Naive thymus-derived CD4-positive, alpha-beta T cell (primary cell): ENCODE results near the gene UMAD1. TPM values are rescaled to one million over a fixed set of nuclear protein-coding genes. Genes with fewer than 3 reads are reported as not detected.
A peak's percentile ranks its signal among the peaks of the same experiment; 100 is the strongest.

ENCODE experiments used
- ATAC-seq: fragments of 150-1000 bp; cut with Tn5 transposase; 2 replicates; pipeline ENCODE4 v1.10.0; 2021; ENCODE audit warnings: mild to moderate bottlenecking, moderate library complexity
- CTCF ChIA-PET: fragments of 350-600 bp; sonication (Branson Sonifier 250); formaldehyde crosslinking; loops from one replicate; lab custom pipeline; 2021; ENCODE audit warnings: antibody characterized with exemption; lab: Charles Lee
- POLR2A ChIA-PET: fragments of 350-600 bp; sonication (Branson Sonifier 250); formaldehyde crosslinking; loops from one replicate; lab custom pipeline; 2021; ENCODE audit warnings: antibody characterized with exemption, inconsistent platforms; lab: Charles Lee
- DNase-seq, 9 donors: peaks; one replicate each; pipeline versions ENCODE4 v3.0.0 to v3.0.0-alpha.2; 2020 to 2022; ENCODE audit warnings: mixed read lengths in 1 of 9
- H3K27ac ChIP-seq: one replicate; pipeline ENCODE4 v1.7.0; 2013; ENCODE audit warnings: mild to moderate bottlenecking, low read depth, low read length, moderate library complexity
- H3K27me3 ChIP-seq, 2 donors: one replicate each; pipeline ENCODE4 v1.7.0; 2013; ENCODE audit warnings: low read length in 2 of 2, mild to moderate bottlenecking in 2 of 2, moderate library complexity in 2 of 2; ENCODE audit not compliant: control insufficient read depth in 2 of 2, insufficient read depth in 2 of 2
- H3K36me3 ChIP-seq, 3 experiments: 1 replicate in 2 of 3; 2 replicates in 1 of 3; pipeline ENCODE4 v1.7.0; 2013; ENCODE audit warnings: low read length in 3 of 3, mild to moderate bottlenecking in 3 of 3, moderate library complexity in 1 of 3; ENCODE audit not compliant: insufficient read depth in 3 of 3, control insufficient read depth in 2 of 3
- H3K4me1 ChIP-seq, 2 donors: one replicate each; pipeline ENCODE4 v1.7.0; 2013; ENCODE audit warnings: low read length in 2 of 2, mild to moderate bottlenecking in 2 of 2, moderate library complexity in 1 of 2; ENCODE audit not compliant: control insufficient read depth in 2 of 2, insufficient read depth in 2 of 2
- H3K4me3 ChIP-seq: 2 replicates; pipeline ENCODE4 v1.7.0; 2013; ENCODE audit warnings: mild to moderate bottlenecking, low read length
- H3K9me3 ChIP-seq, 3 experiments: 1 replicate in 2 of 3; 2 replicates in 1 of 3; pipeline ENCODE4 v1.7.0; 2013; ENCODE audit warnings: low read length in 3 of 3; ENCODE audit not compliant: control insufficient read depth in 2 of 3
- H3K27ac Mint-ChIP-seq, 9 donors: one replicate each; pipeline ENCODE4 v1.8.0; 2020 to 2022; ENCODE audit warnings: mixed read lengths in 9 of 9, mild to moderate bottlenecking in 8 of 9, moderate library complexity in 5 of 9, inconsistent platforms in 2 of 9
- H3K27me3 Mint-ChIP-seq, 5 donors: one replicate each; pipeline ENCODE4 v1.8.0; 2021 to 2022; ENCODE audit warnings: mixed read lengths in 5 of 5, mild to moderate bottlenecking in 1 of 5
- H3K36me3 Mint-ChIP-seq, 5 donors: one replicate each; pipeline ENCODE4 v1.8.0; 2020 to 2022; ENCODE audit warnings: mixed read lengths in 5 of 5, mild to moderate bottlenecking in 3 of 5, inconsistent platforms in 1 of 5
- H3K4me1 Mint-ChIP-seq, 7 donors: one replicate each; pipeline ENCODE4 v1.8.0; 2020 to 2022; ENCODE audit warnings: mixed read lengths in 7 of 7, mild to moderate bottlenecking in 3 of 7, inconsistent platforms in 1 of 7
- H3K4me3 Mint-ChIP-seq, 10 donors: one replicate each; pipeline ENCODE4 v1.8.0; 2020 to 2022; ENCODE audit warnings: mild to moderate bottlenecking in 10 of 10, mixed read lengths in 10 of 10, moderate library complexity in 6 of 10, inconsistent platforms in 2 of 10
- H3K9me3 Mint-ChIP-seq, 11 donors: one replicate each; pipeline ENCODE4 v1.8.0; 2020 to 2022; ENCODE audit warnings: mixed read lengths in 11 of 11, mild to moderate bottlenecking in 4 of 11, inconsistent platforms in 1 of 11, moderate library complexity in 1 of 11
- intact Hi-C, 2 donors: fragments of 100-400 bp; cut with micrococcal nuclease; formaldehyde crosslinking; loops; one replicate each; pipeline ENCODE4 v1.15.1; 2023
- polyA plus RNA-seq, 2 donors: library from polyadenylated mRNA; unstranded; fragments of 300-500 nt; fragmentation: Illumina TruSeq; gene quantifications; one replicate each; pipeline ENCODE4 v1.2.3, GENCODE V29; 2021
- total RNA-seq, 6 experiments: library from RNA in 5 of 6; stranded (reverse) in 5 of 6; gene quantifications; 1 replicate in 5 of 6; 2 replicates in 1 of 6; pipeline ENCODE4 v1.2.3 and lab custom pipeline; 2021 to 2026

UMAD1 gene
- total and polyA plus RNA-seq, 7 experiments from 2014 or later = 11.4 to 28.6 (median 25.2) TPM

GRCh38 chr7:7912937-7913336 lies 272.4 kb downstream of the UMAD1 start:
- Mint-ChIP-seq H3K4me1 (no peaks in the 10 kb centered on the region), H3K36me3 (peaks cover 6 to 12% (median 9%) of the 10 kb centered on the region in 5 donors), H3K4me3 (no peak overlapping the region), H3K9me3 (peaks cover 0 to 3% (median 0%) of the 10 kb centered on the region in 11 donors), H3K27ac (no peak overlapping the region), H3K27me3 (no peaks in the 10 kb centered on the region)
- ChIA-PET CTCF (no interaction called here), POLR2A (no interaction called here)
- Histone ChIP-seq H3K36me3 (no peaks in the 10 kb centered on the region), H3K27ac (no peak overlapping the region), H3K27me3 (no peaks in the 10 kb centered on the region), H3K9me3 (no peaks in the 10 kb centered on the region), H3K4me3 (no peak overlapping the region), H3K4me1 (no peaks in the 10 kb centered on the region)
- no peak for ATAC-seq
- intact Hi-C loops = no loop called here
- DNase-seq = no peak

DNA sequence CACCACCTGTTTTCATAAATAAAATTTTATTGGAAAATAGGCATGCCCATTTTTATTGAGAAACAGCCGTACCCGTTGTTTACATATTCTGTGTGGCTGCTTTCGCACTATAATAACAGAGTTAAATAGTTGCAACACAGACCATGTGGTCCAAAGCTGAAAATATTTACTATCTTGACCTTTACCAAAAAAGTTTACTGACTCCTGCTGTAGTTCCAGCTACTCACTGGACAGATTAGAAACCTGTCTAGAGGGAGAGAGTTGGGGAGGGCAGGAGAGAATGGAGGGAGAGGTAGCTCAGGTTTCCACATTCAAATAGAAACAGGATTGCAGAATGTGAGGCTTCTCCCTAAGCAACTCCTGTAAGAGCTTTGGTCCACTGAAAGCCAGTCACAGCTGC lies 273.0 kb downstream of the UMAD1 start:
- Histone ChIP-seq H3K4me1 (no peaks in the 10 kb centered on the region), H3K36me3 (no peaks in the 10 kb centered on the region), H3K27ac (no peak overlapping the region), H3K4me3 (no peak overlapping the region), H3K9me3 (no peaks in the 10 kb centered on the region), H3K27me3 (no peaks in the 10 kb centered on the region)
- Mint-ChIP-seq H3K27me3 (no peaks in the 10 kb centered on the region), H3K9me3 (peaks cover 0 to 3% (median 0%) of the 10 kb centered on the region in 11 donors), H3K4me3 (no peak overlapping the region), H3K36me3 (peaks cover 6 to 12% (median 8%) of the 10 kb centered on the region in 5 donors), H3K27ac (no peak overlapping the region), H3K4me1 (no peaks in the 10 kb centered on the region)
- POLR2A ChIA-PET = no interaction called here
- CTCF ChIA-PET = interaction anchor here (0.6 kb wide), 1 partner anchor 76 kb away, joined by 3 read pairs; no protein-coding TSS in a partner anchor
- ATAC-seq (no peak), DNase-seq (no peak)
- intact Hi-C loops = no loop called here

DNA sequence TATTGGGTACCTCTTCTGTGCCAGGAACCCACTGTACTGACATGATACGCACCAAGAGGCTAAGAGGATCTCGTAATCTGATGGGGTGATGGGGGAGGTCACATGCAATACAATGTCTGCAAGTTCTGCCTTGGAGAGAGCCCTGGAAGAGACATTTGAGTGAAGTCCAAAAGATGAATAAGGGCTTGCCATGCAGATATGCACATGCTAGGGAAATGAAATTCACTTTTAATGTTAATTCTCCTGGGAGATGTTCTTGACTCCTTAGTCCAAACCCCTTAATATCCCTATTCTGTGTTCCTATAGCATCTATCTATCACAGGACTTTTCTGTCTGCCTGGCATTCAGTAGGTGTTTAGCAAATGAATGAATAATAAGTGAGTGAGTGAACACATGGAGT lies 274.0 kb downstream of the UMAD1 start:
- Histone ChIP-seq H3K36me3 (no peaks in the 10 kb centered on the region), H3K4me3 (no peak overlapping the region), H3K9me3 (no peaks in the 10 kb centered on the region), H3K27ac (no peak overlapping the region), H3K4me1 (no peaks in the 10 kb centered on the region), H3K27me3 (no peaks in the 10 kb centered on the region)
- no peak overlapping the region for H3K4me3 Mint-ChIP-seq
- peaks cover 0 to 2% (median 0%) of the 10 kb centered on the region in 7 donors for H3K4me1 Mint-ChIP-seq
- peaks cover 0 to 3% (median 0%) of the 10 kb centered on the region in 11 donors for H3K9me3 Mint-ChIP-seq
- intact Hi-C loops = no loop called here
- no peaks in the 10 kb centered on the region for H3K27me3 Mint-ChIP-seq
- no peak for DNase-seq
- peaks cover 6 to 12% (median 9%) of the 10 kb centered on the region in 5 donors for H3K36me3 Mint-ChIP-seq
- H3K27ac Mint-ChIP-seq = no peak overlapping the region
- no peak for ATAC-seq
- ChIA-PET POLR2A (no interaction called here), CTCF (no interaction called here)

DNA sequence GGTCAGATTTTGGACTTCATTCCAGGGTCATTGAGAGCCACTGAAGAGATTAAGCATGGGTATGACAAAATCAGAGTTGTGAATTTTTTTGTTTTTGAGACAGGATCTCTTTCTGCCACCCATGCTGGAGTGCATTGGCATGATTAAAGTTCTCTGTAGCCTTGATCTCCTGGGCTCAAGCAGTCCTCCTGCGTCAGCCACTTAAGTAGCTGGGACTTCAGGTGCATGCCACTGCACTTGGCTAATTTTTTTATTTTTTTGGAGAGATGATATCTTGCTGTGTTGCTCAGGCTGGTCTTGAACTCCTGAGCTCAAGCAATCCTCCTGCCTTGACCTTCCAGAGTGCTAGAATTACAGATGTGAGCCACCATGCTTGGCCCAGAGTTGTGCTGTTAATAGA lies 275.5 kb downstream of the UMAD1 start:
- no peak for ATAC-seq
- no peak overlapping the region for H3K4me3 ChIP-seq
- no peaks in the 10 kb centered on the region for H3K27me3 Mint-ChIP-seq
- H3K9me3 Mint-ChIP-seq = peaks cover 0 to 3% (median 0%) of the 10 kb centered on the region in 11 donors
- H3K4me1 ChIP-seq = no peaks in the 10 kb centered on the region
- H3K27ac Mint-ChIP-seq = no peak overlapping the region
- H3K27ac ChIP-seq = no peak overlapping the region
- intact Hi-C loops = no loop called here
- no peak overlapping the region for H3K4me3 Mint-ChIP-seq
- no peaks in the 10 kb centered on the region for H3K27me3 ChIP-seq
- no peaks in the 10 kb centered on the region for H3K36me3 ChIP-seq
- POLR2A ChIA-PET = no interaction called here
- no peak for DNase-seq
- H3K36me3 Mint-ChIP-seq = peaks cover 6 to 12% (median 10%) of the 10 kb centered on the region in 5 donors
- H3K4me1 Mint-ChIP-seq = peaks cover 0 to 9% (median 0%) of the 10 kb centered on the region in 7 donors
- CTCF ChIA-PET = no interaction called here
- H3K9me3 ChIP-seq = no peaks in the 10 kb centered on the region

GRCh38 chr7:7917593-7917992 lies 277.0 kb downstream of the UMAD1 start:
- POLR2A ChIA-PET = no interaction called here

DNA sequence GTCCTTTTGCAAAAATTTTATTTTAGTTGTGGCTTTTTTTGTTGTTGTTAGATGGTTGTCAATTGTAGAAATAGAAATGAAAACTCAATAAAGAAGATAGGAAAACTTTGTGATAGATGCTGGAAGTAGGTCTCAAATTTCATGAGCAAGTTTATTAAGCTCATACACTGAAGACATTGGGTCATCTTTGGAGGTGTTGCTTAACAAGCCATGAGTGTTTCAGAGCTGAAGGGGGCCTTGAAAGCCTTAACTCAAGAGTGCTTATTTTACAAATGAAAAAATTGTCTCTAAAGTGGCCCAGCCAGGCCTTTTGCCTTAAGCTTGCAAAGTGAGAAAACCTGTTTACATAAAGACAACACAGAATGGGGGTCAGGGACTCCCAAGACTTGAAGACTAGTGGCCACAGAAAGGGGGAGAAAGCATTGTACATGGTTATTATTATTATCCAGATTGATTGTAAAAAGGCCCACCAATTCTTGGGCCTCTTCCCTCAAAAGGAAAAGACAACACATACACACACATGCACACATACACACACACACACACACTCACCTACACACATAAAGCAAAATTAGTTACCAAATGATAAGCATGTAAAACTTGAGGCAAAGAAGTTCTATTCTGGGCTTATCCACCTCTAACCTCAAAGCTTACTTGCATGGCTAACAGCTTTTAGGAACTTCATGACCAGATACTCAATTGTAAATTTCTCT lies 278.3 kb downstream of the UMAD1 start:
- Histone ChIP-seq H3K4me3 (no peak overlapping the region), H3K9me3 (no peaks in the 10 kb centered on the region), H3K4me1 (peaks cover 0 to under 1% of the 10 kb centered on the region in 2 donors), H3K36me3 (no peaks in the 10 kb centered on the region), H3K27me3 (no peaks in the 10 kb centered on the region), H3K27ac (no peak overlapping the region)
- ATAC-seq (no peak), DNase-seq (no peak)
- H3K27me3 Mint-ChIP-seq = no peaks in the 10 kb centered on the region
- H3K27ac Mint-ChIP-seq = no peak overlapping the region
- peaks cover 6 to 24% (median 9%) of the 10 kb centered on the region in 7 donors for H3K4me1 Mint-ChIP-seq
- ChIA-PET POLR2A (interaction anchor here (1.0 to 1.3 kb wide), 2 partner anchors 13 to 49 kb away, joined by 3 to 4 read pairs; no protein-coding TSS in a partner anchor), CTCF (interaction anchor here (0.6 to 1.4 kb wide), 2 partner anchors 26 to 55 kb away, joined by 3 to 4 read pairs; no protein-coding TSS in a partner anchor)
- H3K9me3 Mint-ChIP-seq = peaks cover 0 to 3% (median 0%) of the 10 kb centered on the region in 11 donors
- peaks cover 3 to 16% (median 11%) of the 10 kb centered on the region in 5 donors for H3K36me3 Mint-ChIP-seq
- H3K4me3 Mint-ChIP-seq = no peak overlapping the region
- intact Hi-C loops = no loop called here

More at GRCh38 chr7:7917593-7917992, 277.0 kb downstream of the UMAD1 start:
- peak overlapping the region in 1 of 9 donors; percentile 6 for H3K27ac Mint-ChIP-seq
- no peak overlapping the region for H3K4me3 ChIP-seq
- no peaks in the 10 kb centered on the region for H3K27me3 ChIP-seq
- H3K27ac ChIP-seq = no peak overlapping the region
- no peaks in the 10 kb centered on the region for H3K9me3 ChIP-seq
- H3K9me3 Mint-ChIP-seq = peaks cover 0 to 3% (median 0%) of the 10 kb centered on the region in 11 donors
- H3K4me3 Mint-ChIP-seq = no peak overlapping the region
- ATAC-seq = no peak
- CTCF ChIA-PET = no interaction called here
- H3K4me1 Mint-ChIP-seq = peaks cover 0 to 17% (median 0%) of the 10 kb centered on the region in 7 donors
- H3K27me3 Mint-ChIP-seq = no peaks in the 10 kb centered on the region
- intact Hi-C loops = no loop called here
- no peak for DNase-seq
- H3K4me1 ChIP-seq = no peaks in the 10 kb centered on the region
- H3K36me3 ChIP-seq = no peaks in the 10 kb centered on the region
- peaks cover 3 to 16% (median 10%) of the 10 kb centered on the region in 5 donors for H3K36me3 Mint-ChIP-seq
